ELF-1 (cell line): Measurements from ENCODE around the gene ARHGAP28.
"Not testable (repeated sequence)": the region's sequence is repeated elsewhere in the genome, so short reads cannot be mapped to it uniquely, and the experiment has no call there.

Experiments used
- DNase-seq: peaks from one replicate; pipeline ENCODE4 v3.0.0-alpha.2; 2016; ENCODE audit warnings: low read depth, low spot score

Gene ARHGAP28

DNA sequence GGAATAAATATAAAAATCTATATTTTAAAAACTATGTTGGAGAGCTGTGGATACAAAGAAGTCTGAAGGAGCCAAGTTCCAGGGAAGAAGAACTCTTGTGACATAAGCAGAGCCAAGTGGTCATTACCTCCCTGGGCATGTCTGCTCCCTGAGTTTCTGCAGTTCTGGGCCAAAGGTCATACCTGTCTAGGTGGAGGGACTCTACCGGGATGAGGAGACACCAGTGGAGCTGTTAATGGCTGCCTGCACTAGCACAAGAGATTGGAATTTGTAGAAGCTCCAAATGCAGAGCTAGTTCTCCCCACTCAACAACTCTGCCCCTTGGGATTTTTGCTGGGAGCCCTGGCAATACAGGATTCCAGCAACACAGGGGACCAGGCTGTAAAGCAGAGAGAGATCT, 89.8 kb downstream of the ARHGAP28 start:
- DNase-seq: no peak

DNA sequence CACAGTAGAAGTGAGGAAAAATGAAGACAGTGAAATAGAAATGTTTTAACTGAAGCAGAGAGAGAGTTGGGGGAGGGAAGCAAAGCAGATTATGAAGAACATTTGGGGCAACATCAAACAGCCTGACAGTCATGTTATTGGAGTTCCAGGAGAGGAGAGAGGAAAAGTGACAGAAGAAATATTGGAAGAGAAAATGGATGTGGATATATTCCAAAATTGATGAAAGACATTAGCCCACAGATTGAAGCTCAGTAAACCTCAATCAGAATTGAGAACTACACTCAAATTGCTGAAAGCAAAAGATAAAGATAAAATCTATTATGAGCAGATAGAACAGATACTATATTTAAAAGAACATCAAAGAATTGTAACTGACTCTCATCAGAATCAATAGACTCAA, 90.8 kb downstream of the ARHGAP28 start:
- no peak for DNase-seq

DNA sequence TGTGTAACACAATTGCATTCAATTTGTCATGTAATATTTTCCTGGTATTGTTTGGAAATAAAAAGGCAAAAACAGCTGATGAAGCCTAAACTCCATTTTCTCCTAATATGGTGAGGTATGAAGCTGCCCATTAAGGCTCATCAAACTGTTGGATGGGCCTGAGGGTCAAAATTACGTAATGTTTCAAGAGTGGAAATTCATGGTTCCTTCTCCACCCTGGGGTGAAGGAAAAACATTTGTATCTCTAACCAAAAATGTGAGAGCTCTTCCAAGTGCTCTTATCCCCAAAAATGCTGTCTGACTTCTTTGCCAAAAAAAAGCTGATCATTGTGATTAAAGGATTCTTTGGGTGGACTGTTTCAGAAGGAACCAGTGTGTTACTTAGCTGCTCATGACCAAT, 91.8 kb downstream of the ARHGAP28 start:
- no peak for DNase-seq

DNA sequence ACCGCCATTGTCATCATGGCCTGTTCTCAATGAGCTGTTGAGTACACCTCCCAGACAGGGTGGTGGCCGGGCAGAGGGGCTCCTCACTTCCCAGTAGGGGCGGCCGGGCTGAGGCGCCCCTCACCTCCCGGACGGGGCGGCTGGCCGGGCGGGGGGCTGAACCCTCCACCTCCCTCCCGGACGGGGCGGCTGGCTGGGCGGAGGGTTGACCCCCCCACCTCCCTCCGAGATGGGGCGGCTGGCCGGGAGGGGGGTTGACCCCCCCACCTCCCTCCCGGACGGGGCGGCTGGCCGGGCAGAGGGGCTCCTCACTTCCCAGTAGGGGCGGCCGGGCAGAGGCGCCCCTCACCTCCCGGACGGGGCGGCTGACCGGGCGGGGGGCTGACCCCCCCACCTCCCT, 97.6 kb downstream of the ARHGAP28 start:
- not testable (repeated sequence) for DNase-seq

DNA sequence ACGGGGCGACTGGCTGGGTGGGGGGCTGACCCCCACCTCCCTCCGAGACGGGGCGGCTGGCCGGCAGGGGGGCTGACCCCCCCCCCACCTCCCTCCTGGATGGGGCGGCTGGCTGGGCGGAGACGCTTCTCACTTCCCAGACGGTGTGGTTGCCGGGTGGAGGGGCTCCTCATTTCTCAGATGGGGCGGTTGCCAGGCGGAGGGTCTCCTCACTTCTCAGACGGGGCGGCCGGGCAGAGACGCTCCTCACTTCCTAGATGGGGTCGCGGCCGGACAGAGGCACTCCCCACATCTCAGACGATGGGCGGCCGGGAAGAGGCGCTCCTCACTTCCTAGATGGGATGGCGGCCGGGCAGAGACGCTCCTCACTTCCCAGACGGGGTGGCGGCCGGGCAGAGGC, 98.0 kb downstream of the ARHGAP28 start:
- DNase-seq: not testable (repeated sequence)

DNA sequence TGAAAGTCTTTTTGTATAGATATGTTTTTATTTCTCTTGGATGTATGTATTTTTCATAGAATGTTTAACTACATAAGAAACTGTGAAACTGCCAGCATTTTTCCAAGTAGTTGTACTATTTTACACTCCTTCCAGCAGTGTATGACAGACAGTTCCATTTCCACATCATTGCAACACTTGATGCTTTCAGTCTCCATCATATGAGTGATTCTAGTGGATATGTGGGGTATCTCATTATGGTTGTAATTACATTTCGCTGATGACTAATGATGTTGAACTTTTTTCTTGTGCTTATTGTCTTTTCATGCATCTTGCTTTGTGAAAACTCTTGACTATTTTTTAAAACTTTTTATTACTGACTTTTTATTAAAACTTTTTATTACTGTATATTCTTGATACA, 101.4 kb downstream of the ARHGAP28 start:
- no peak for DNase-seq

DNA sequence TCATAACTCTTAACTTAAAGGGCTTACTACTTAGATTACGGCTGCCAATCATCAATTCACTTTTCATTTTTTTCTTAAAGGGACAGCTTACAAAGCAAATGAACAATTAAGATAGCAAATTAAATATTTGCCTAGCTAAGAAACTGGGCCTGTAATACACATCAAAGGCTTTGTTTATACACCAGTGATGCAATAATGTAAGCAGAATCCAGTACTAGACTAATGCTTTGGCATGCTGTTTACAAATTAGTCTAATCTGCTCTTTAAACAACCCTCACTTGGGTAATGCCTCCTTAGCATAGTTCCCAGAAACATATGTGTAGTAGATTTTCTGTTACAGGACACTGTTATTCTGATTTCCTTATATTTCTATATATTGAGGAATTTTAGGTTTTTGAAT, 105.8 kb downstream of the ARHGAP28 start:
- no peak for DNase-seq

DNA sequence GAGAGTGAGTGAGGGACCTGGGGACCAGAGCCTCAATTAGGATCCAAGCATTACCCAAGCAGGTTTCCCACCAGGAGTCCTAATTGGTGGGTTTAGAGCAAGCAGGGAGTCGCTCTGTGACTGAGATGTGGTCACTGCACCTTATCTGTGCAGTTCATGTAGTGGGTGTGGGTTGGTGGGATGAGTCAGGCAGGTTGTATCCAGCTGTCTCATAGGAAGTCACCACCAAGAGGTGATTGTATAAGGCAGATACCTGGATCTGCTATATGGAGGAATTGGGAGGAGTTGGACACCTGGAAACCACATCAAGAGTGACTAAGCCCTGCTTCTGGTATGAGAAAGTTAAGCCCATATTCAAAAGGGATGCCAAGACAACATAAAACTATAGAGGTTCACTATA, 106.8 kb downstream of the ARHGAP28 start:
- no peak for DNase-seq

DNA sequence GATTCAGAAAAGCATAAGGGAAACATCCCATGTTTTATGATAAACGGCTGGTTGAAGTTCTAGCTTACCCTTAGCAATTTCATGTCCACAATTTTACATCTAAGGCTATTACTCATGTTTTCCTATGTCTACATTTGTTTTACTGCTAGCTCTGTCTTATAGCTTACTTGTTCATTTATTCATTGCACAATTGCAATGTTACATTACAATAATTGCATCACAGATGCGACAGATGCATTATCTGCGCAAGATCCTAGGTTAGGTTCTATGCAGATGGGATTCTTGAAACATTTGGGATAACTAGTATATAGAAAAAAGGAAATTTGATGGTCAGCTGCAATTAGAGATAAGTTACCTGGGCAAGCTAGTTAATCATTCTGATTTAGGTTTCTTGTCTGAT, 108.4 kb downstream of the ARHGAP28 start:
- DNase-seq: no peak

DNA sequence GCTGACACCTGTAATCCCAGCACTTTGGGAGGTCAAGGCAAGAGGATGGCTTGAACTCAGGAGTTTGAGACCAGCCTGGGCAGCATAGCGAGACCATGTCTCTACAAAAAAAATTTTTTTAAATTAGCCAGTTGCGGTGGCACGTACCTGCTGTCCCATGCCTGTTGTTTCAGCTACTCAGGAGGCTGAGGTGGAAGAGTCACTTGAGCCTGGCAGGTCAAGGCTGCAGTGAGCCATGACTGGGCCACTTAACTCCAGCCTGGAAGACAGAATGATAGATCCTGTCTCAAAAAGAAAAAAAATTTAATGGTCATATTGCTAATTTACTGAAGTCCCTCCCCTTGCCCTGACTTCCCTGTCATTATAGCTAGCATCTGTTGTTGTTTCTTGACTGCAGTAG, 112.6 kb downstream of the ARHGAP28 start:
- DNase-seq: no peak

DNA sequence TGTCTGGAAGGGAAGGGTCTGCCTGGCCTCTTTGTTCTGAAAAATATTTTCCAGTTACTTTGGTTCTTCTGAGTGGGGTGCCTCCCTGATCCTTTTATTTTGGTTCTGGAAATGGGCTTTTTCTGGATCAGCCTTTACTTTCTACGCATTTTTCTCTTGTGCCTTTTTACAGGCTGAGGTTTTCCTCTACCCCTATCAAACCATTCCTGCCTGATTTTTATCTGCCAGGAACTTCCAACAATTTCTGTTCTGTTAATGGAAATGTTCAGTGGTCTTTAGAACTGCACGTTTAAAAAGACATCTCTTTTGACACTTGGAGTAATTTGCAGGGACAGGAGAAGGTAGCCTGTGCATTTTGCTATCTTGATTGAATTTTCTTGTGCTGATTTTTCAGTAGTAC, 113.8 kb downstream of the ARHGAP28 start:
- no peak for DNase-seq

DNA sequence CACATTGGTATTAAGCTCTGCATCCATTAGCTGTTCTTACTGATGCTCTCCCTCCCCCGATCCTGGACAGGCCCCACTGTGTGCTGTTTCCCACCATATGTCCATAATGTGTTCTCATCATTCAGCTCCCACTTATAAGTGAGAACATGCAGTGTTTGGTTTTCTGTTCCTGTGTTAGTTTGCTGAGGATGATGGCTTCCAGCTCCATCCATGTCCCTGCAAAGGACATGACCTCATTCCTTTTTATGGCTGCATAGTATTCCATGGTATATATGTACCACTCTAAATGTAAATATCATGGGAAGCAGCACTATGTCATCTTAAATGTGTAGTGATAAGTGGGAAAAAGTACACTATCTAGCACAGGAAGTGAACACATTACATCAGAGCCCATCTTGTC, 116.0 kb downstream of the ARHGAP28 start:
- not testable (repeated sequence) for DNase-seq

DNA sequence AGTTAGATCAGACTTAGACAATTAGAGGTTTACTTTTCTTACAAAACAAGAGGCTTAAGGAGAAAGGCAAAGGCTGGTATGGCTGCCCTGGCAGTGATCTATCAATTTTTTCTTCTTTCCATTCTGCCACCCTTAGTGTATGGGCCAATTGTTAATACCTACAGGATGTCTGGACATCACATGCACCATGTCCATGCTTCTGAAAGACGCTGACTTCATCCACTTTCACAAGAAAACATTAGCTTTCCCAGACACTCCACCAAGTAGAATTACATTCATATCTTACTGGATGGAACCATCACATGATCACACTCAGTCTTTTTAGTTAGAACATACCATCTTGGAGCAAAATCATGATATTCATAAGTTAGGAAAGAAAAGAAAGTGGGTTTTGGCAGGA, 120.9 kb downstream of the ARHGAP28 start:
- no peak for DNase-seq

DNA sequence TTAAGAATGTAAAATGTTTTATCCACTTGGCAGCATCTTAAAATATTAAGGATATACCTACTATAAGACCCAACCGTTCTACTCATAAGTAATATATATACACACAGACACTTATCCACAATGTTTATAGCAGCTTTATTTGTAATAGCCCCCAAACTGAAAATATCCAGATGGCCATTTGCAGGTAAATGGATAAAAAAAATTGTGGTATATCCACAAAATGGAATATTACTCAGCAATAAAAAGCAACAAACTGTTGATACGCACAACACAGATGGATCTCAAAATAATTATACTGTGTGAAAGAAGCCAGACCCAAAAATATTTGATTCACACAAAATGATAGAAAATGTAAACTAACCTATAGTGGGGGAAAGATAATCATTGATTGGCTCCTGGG, 122.0 kb downstream of the ARHGAP28 start:
- DNase-seq: no peak

DNA sequence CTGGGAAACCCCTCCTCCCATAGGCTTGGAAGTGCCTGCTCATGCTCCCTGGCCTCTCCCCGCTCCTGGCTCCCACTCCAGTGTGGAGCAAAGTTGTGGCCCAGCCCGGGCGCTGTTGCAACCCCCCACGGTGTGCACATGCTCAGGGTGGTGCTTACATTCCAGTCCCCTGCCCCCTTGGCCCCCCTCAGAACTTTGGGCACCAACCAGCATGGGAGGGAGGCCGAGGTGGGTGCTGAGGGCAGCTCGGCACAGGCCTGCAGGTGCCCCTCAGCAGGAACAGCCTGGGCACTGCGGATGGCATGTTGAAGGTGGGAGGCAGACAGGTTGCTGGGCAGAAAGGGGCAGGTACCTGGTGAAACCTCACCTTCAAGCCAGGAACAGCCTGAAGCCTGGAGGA, 125.3 kb downstream of the ARHGAP28 start:
- DNase-seq: no peak

DNA sequence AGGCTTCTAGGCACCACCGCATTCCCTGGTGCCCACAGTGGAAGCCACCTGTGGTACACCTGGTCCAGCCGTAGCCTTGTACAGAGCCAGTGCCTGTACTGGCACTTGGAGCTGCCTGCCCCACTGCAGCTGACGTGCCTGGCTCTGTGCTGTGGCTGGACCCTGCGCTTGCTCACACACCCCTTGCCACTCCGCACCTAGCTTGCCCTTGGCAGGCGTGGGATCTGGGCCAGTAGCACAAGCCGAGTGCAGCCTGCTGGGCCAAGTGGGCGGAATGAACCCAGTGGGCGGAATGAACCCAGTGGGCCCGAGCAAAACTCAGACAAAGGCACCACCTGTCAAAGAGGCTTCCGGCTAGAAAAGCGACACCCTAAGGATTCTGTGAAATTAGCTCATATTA, 126.3 kb downstream of the ARHGAP28 start:
- DNase-seq: no peak

DNA sequence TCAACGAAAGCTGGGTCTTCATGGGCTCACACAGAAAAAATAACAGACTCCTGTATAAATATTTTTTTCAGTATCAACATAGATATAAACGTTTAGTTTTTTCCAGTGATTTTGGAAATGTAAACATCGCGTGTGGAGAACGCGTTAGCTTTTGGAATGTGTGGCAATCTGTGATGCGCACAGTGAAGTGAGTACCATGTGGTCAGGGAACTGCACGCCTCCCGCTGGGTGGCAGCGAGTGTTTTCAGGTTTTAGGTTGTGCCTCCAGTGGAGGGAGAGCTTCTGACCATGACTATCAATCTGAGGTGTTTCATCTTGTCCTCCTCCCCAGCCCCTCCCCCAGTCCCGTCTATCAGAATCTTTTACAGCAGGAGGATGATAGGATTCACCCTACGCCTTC, 127.8 kb downstream of the ARHGAP28 start:
- no peak for DNase-seq

DNA sequence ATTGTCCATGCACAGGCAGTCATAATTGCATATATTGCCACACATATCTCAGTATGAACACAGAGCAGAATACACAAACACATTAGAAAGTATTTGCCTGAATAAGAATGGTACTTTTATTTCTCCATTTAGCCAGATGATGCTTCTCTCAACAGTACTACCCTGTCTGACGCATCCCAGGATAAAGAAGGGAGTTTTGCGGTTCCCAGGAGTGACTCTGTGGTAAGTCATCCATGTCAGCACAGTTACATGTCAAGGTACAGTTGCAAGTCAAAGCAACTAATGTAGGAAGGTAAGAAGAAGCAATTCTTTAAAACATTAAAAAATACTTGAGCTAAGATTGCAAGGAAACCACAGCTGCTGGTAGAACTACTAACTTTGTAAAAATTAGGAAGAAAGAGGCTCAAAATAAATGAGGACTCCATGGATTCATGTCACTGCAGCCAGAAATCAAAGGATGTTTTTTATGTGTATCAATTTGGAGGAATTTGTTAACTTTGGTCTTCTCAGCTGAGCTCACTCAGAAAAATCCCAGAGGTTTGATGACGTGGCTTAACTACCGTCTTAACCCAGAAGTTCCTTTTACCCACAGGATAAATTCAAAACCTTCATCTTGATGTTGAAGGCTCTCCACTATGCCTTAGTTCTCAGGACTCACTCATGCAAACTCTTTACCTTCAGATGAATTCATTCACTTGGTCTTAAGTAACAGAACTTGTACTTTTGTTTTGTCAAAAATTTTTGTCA, 130.3 kb downstream of the ARHGAP28 start:
- no peak for DNase-seq

DNA sequence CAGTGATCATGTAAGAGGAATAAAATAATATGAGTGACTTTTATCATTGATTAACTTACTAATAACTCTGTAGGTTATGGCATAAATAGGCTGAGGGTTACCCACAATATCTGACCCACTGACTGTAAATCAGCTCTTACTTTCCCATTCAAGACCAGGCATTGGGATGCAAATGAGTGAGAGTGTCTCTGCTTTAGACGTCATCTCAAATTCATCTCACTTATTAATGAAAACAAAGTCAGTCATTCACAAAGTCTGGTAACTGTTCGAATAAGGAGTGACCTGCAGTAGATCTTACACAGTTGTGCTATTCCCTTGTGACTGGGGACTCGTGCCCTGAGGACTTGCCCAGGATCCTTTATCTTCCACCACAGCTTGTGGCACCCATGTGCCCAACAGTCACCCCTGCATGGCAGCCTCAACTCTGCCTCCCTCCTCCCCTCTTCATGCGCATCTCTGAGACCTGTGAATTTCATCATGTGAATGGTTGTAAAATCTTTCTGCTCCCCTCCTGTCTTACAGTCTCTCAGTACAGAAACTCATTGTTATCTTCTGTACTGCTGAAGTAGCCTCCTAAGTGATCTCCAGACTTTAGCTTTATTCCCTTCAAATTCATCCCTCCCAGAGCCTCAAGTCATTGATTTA, 131.4 kb downstream of the ARHGAP28 start:
- no peak for DNase-seq

DNA sequence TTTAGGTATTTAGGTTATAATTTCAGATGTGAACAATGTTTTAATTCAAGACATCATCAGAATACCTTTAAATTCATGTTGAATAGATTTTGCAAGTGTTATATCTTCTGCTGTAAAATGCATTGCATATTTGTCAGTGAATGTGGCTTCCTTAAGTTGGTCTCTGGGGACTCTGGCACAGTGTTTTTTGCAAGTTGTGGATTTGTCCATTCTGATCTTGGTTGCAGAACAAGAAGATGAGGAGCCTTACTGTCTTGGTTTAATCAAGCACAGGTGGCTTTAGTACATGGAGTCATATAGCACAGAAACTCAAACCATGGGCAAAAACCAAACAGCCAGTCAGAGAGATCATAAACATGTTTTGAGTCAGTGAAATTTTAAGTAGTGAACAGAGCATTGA, 135.7 kb downstream of the ARHGAP28 start:
- DNase-seq: no peak

DNA sequence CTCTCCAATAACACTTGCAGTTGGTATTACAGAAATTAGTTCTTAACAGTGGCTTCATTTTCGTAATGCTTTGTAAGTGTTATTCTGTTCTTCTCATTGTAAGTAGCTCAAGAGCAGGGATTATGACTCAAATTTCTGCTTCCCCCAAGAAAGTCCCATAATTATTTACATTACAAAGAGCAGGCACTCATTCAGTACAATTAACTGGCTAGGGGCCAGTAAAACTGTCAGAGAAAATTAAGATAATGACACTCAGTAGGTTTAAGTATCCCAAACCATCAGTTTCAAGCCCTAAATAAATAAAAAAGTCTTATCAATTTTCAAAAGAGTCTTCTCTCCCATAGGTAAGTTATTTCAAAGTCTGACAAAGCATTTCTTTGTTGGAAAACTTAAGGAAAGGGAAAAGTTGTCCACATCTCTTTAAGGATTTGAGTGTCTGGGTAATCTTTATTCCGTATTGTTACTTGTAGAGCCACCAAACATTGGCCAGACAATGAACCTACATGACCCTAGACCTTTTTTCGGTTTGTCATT, 137.1 kb downstream of the ARHGAP28 start:
- DNase-seq: no peak

DNA sequence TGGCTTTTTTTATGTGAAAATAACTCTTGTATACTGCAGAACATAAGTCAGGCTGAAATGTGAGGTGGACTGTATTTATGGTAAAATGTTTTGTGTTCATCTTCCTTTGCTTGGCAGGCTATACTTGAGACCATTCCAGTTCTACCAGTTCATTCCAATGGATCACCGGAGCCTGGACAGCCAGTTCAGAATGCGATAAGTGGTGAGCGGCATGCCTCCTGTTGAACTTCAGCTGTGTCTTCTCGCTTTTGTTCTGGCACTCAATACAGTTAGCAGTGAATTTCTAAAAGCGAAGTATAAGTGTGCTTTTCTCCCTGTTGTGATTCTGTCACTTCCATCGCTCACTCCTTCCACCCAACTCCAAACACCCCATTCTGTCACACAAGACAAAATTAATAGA, 138.5 kb downstream of the ARHGAP28 start:
- peak; percentile 24 for DNase-seq

DNA sequence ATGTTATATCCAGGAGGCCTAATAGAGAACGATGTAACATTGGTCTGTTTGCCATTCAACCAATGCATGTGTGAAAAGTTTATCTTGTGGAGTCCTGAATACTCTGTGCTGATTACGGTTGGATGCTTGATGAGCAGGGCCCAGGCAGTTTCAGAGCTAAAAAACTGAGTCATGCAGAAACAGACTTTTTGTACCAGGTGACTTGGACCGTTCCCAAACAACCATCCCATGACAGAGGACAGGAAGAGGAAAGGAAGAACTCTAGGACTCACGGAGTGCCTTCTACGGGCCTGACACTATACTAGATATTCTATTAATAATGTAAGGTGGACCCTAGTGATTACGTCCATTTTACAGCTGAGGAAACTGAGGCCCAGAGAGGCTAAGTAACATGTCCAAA, 142.1 kb downstream of the ARHGAP28 start:
- no peak for DNase-seq
